Measurements from ENCODE around the gene PNRC2.

The PNRC2 gene

DNA sequence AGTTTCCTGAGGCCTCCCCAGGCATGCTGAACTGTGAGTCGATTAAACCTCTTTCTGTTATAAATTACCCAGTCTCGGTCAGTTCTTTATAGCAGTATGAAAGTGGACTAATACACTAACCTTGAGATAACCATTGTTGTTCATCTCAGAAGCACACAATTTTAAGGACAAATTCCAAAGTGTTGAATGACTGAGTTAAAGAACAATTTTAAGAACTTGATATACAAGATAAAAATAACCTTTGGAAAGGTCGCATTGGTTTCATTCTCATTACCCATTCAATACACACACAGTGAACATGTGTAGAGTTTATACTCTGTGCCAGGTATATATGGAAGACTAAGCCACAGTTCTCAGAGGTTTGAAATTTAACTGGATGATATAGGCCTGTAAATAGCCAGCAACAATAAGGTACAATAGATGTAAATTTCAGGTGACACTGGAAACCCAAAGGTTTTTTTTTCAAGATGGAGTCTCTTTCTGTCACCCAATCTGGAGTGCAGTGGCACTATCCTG is 39.6 kb downstream of the PNRC2 start:
- H3K9me2 ChIP-seq (replicated peaks; ENCODE audit: insufficient read depth, low read length) = no peaks in the 10 kb centered on the region
- no peaks in the 10 kb centered on the region for H3K4me1 ChIP-seq (ENCODE audit: low read length)
- no peak overlapping the region for H3K27ac ChIP-seq (ENCODE audit: low read length)
- no peaks in the 10 kb centered on the region for H3K36me3 ChIP-seq (replicated peaks; ENCODE audit: insufficient read depth, low read length)
- H4K20me1 ChIP-seq (ENCODE audit: insufficient read depth, low read length) = no peaks in the 10 kb centered on the region
- H2AFZ ChIP-seq (ENCODE audit: low read length) = no peak overlapping the region
- DNase-seq = no peak
- no peaks in the 10 kb centered on the region for H3K27me3 ChIP-seq (replicated peaks; ENCODE audit: insufficient read depth, low read length)
- no peak overlapping the region for H3K9ac ChIP-seq (ENCODE audit: low read length)
- no peak for TF ChIP-seq EZH2phosphoT487 (IDR thresholded peaks at IDR 0.05; ENCODE audit: low read length)
- TF ChIP-seq EZH2 (optimal IDR thresholded peaks at IDR 0.05; ENCODE audit: low read depth, low read length) = no peak
- no peak for TF ChIP-seq CTCF (IDR thresholded peaks at IDR 0.05; ENCODE audit: low read length)
- no peaks in the 10 kb centered on the region for H3F3A ChIP-seq (ENCODE audit: insufficient read depth, low read length)
- H3K4me2 ChIP-seq (ENCODE audit: low read depth, low read length) = no peak overlapping the region
- H3K79me2 ChIP-seq (ENCODE audit: low read length) = no peaks in the 10 kb centered on the region
- no peak overlapping the region for H3K4me3 ChIP-seq (ENCODE audit: low read length)
- no peaks in the 10 kb centered on the region for H3K9me3 ChIP-seq (replicated peaks; ENCODE audit: insufficient read depth, low read length)

DNA sequence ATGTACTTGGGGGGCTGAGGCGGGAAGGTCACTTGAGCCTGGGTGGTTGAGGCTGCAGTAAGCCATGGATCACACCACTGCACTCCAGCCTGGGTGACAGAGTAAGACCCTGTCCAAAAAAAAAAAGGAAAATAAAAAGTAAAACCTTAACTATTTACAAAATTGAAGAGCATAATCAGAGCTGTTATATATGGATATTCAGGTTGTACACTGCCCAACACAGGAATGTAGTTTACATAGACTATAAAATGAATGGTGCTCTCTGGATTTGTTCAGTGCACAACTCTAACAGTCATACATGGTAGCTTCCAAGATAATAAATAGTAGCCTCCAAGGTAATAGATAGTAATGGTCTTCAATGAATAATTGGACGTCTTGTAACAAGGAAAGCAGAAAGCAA is 43.1 kb downstream of the PNRC2 start:
- Histone ChIP-seq H3K9me3 (replicated peaks; ENCODE audit: insufficient read depth, low read length) (no peaks in the 10 kb centered on the region), H3K4me1 (ENCODE audit: low read length) (no peaks in the 10 kb centered on the region), H3F3A (ENCODE audit: insufficient read depth, low read length) (no peaks in the 10 kb centered on the region), H2AFZ (ENCODE audit: low read length) (no peak overlapping the region), H3K36me3 (replicated peaks; ENCODE audit: insufficient read depth, low read length) (no peaks in the 10 kb centered on the region), H3K9ac (ENCODE audit: low read length) (no peak overlapping the region), H3K79me2 (ENCODE audit: low read length) (no peaks in the 10 kb centered on the region), H3K9me2 (replicated peaks; ENCODE audit: insufficient read depth, low read length) (no peaks in the 10 kb centered on the region), H3K27ac (ENCODE audit: low read length) (no peak overlapping the region), H3K27me3 (replicated peaks; ENCODE audit: insufficient read depth, low read length) (no peaks in the 10 kb centered on the region), H4K20me1 (ENCODE audit: insufficient read depth, low read length) (no peaks in the 10 kb centered on the region), H3K4me3 (ENCODE audit: low read length) (no peak overlapping the region), H3K4me2 (ENCODE audit: low read depth, low read length) (no peak overlapping the region)
- DNase-seq = no peak
- TF ChIP-seq EZH2 (optimal IDR thresholded peaks at IDR 0.05; ENCODE audit: low read depth, low read length) (no peak), EZH2phosphoT487 (IDR thresholded peaks at IDR 0.05; ENCODE audit: low read length) (no peak), CTCF (IDR thresholded peaks at IDR 0.05; ENCODE audit: low read length) (no peak)

DNA sequence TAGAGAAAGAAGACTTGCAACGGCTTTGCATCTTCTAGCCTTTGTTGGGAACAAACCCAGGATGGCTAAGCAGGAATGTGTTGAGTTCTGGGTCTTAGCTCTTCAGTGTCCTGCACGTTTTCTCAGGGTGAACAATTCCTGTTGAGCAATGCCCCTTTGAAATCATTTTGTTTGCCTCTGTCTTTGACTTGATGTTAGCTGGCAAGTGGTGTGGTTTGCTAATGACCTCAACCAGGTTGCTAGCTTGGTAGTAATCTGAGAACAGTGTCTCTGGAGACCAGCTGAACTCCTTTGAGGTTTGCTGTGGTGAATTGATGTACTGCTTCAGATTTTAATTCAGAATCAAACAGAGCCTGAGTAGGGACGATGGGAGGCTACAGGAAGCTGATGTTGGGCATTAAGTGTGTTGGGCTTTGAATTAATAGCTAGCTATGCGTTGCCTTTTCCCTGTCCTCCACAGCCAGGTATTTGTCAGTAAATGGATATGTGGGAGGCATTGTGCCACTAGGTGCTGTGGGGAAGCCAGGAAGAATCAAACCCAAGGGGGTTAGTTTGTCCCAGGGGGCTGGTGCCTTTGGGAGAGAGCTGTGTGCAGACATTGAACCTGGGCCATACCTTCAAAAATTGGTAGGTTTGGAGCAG is 43.8 kb downstream of the PNRC2 start:
- no peaks in the 10 kb centered on the region for H3K79me2 ChIP-seq (ENCODE audit: low read length)
- H3K4me1 ChIP-seq (ENCODE audit: low read length) = no peaks in the 10 kb centered on the region
- no peaks in the 10 kb centered on the region for H3K9me3 ChIP-seq (replicated peaks; ENCODE audit: insufficient read depth, low read length)
- H4K20me1 ChIP-seq (ENCODE audit: insufficient read depth, low read length) = no peaks in the 10 kb centered on the region
- H3K27me3 ChIP-seq (replicated peaks; ENCODE audit: insufficient read depth, low read length) = no peaks in the 10 kb centered on the region
- no peaks in the 10 kb centered on the region for H3F3A ChIP-seq (ENCODE audit: insufficient read depth, low read length)
- no peak overlapping the region for H2AFZ ChIP-seq (ENCODE audit: low read length)
- no peak overlapping the region for H3K27ac ChIP-seq (ENCODE audit: low read length)
- TF ChIP-seq CTCF (IDR thresholded peaks at IDR 0.05; ENCODE audit: low read length) (no peak), EZH2 (optimal IDR thresholded peaks at IDR 0.05; ENCODE audit: low read depth, low read length) (no peak), EZH2phosphoT487 (IDR thresholded peaks at IDR 0.05; ENCODE audit: low read length) (no peak)
- H3K36me3 ChIP-seq (replicated peaks; ENCODE audit: insufficient read depth, low read length) = no peaks in the 10 kb centered on the region
- H3K4me2 ChIP-seq (ENCODE audit: low read depth, low read length) = no peak overlapping the region
- no peak overlapping the region for H3K9ac ChIP-seq (ENCODE audit: low read length)
- no peak for DNase-seq
- H3K9me2 ChIP-seq (replicated peaks; ENCODE audit: insufficient read depth, low read length) = no peaks in the 10 kb centered on the region
- no peak overlapping the region for H3K4me3 ChIP-seq (ENCODE audit: low read length)

All from MM.1S (cell line).